HG03575 (cell line): Measurements from ENCODE around the gene LYZL1.
"Not testable (repeated sequence)": the region's sequence is repeated elsewhere in the genome, so short reads cannot be mapped to it uniquely, and the experiment has no call there.

ENCODE experiments used
- ATAC-seq: cut with Tn5 transposase; IDR thresholded peaks from one replicate; pipeline ENCODE4 v1.9.1; 2021; ENCODE audit not compliant: unreplicated experiment, insufficient number of reproducible peaks, low FRiP score; ENCODE audit errors: extremely low read depth

Gene LYZL1

DNA sequence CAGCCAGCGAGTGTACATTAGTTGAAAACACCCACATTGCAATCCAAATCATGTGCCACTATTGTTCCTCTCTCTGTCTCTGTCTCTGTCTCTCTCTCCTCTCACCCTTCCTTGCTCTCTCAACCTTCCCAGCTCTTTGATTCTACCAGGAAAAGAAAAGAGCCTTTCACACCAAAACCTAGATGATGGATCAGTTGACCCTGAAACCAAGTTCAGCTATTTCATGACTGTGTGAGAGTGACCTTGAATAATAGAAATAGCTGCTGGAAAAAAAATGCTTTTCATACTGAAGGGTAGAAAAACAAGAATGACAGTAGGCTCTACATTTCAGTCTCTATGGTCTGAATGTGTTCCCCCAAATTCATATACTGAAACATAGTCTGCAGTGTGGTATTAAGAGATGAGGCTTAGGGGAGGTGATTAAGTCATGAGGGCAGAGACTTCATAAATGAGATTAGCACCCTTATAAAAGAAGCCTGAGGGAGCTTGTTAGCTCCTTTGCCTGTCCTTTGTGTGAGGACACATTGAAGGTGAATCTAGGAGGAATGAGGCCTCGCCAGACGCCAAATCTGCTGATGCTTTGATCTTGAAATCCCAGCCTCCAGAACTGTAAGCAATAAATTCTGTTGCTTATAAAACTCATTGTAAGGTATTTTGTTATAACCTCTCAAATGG lies 65.2 kb downstream of the LYZL1 start:
- no peak for ATAC-seq

DNA sequence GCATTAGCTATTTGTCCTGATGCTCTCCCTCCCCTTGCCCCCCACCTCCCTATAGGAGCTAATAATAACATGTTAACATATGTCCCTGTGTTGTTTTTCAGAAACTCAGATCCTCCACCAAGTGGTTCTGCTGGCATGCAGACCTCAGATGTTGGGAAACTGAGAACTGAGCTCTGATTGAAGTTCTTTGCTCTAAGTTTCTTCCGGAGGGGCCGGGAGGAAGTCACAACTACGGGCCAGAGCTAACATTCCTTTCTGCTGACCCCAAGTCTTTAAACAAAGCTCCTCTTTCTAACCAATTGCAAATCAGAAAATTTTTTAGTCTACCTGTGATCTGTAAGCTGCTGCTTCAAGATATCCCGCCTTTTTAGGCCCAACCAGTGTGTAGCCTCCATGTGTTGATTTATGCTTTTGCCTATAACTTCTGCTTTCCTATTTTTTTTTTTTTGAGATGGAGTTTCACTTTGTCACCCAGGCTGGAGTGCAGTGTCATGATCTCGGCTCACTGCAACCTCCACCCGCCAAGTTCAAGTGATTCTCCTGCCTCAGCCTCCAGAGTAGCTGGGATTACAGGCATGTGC lies 66.6 kb downstream of the LYZL1 start:
- no peak for ATAC-seq

DNA sequence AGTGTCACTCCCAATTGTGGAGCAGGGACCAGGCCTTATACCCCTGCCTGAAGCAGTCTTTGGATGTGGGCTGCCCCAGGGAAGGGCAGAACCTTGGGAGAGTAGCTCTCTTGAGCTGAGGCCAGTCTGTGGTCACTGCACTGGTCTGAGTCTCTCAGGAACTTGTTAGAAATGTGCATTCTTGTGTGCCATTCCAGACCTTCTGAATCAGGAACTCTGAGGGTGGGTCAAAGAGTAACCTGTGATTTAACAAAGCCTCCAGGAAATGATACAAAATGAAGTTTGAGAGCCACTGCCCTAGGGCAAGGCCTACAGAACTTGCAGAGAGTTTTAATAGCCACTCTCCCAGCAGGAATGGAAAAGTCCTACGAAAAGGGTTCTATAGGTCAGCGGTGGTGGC lies 68.1 kb downstream of the LYZL1 start:
- ATAC-seq = no peak

DNA sequence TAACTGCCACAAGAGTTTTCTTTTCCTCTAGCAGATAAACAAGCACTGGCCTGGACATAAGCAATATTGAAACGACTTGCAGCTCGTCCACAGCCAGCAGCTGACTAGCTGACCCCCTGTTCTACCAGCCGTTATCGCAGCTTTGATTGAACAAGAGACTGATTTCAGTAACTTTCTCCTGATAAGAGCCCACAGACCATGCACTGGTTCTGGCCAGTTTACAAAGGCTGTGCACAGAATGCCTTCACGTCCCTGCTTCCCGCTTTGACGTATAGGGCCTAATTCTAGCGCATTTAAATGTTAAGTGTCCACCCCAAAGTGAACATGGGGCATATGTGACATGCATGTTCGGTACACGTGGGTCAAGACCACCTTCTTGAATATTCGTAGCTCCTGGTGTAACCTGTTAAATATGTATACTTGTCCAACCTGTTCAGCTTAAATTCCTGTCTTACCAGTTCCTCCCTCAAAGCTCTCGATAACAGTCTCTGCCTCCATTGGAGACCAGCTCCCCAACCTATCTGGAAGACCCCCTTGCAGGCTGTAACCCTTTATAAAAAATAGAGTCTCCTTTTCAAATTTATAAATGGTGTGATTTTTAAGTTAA lies 69.2 kb downstream of the LYZL1 start:
- ATAC-seq = no peak

DNA sequence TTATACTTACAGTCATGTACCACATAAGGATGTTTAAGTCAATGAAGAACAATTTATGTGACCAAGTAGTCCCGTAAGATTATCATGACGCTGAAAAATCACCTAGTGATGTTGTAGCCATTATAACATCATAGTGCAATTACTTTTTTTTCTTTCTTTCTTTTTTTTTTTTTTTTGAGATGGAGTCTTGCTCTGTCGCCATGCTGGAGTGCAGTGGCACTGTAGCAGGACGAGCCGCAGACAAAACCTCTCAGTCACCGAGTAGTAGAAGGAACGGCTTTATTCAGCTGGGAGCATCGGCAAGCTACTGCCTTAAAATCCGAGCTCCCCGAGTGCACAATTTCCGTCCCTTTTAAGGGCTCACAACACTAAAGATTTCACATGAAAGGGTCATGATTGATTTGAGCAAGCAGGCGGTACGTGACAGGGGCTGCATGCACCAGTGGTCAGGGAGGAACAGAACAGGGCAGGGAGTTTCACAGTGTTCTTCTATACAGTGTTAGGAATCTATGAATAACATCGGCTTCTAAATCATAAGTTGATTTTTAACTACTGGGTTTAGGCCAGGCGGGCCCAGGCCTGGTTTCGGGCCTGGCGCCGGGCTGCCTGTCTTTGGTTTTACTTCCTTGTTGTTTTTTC lies 71.5 kb downstream of the LYZL1 start:
- ATAC-seq = not testable (repeated sequence)
